GM06990 (cell line): ENCODE data around the gene PRND.
"Not testable (repeated sequence)": the region's sequence is repeated elsewhere in the genome, so short reads cannot be mapped to it uniquely, and the experiment has no call there.

Experiments
- DNase-seq: peaks from one replicate; pipeline ENCODE4 v3.0.0-alpha.2; 2011; ENCODE audit not compliant: insufficient read length; ENCODE audit errors: extremely low read depth
- H3K27me3 ChIP-seq: replicated peaks from 2 replicates; pipeline ENCODE4 v1.6.0; 2011; ENCODE audit warnings: low read length; ENCODE audit not compliant: control insufficient read depth, insufficient read depth
- H3K36me3 ChIP-seq: 2 replicates; pipeline ENCODE4 v1.5.1; 2011; ENCODE audit warnings: low read length; ENCODE audit not compliant: control insufficient read depth, insufficient read depth
- H3K4me3 ChIP-seq: replicated peaks from 2 replicates; pipeline ENCODE4 v1.5.1; 2011; ENCODE audit warnings: low read depth, mild to moderate bottlenecking, control low read depth, low read length
- CTCF ChIP-seq: IDR thresholded peaks from 2 replicates; pipeline ENCODE4 v1.5.1; 2011; ENCODE audit warnings: low read length, control low read depth, mild to moderate bottlenecking, inconsistent platforms; ENCODE audit not compliant: insufficient read depth, poor library complexity, severe bottlenecking

Gene PRND

GRCh38 chr20:4748847-4749246, 27.1 kb downstream of the PRND start:
- Histone ChIP-seq H3K27me3 (no peaks in the 10 kb centered on the region; the same call in 1 of the 2 replicates), H3K4me3 (no peak overlapping the region), H3K36me3 (no peaks in the 10 kb centered on the region)
- no peak for DNase-seq
- TF ChIP-seq CTCF = no peak

- no peaks in the 10 kb centered on the region for H3K36me3 ChIP-seq
- H3K27me3 ChIP-seq = no peaks in the 10 kb centered on the region; the same call in 1 of the 2 replicates
- no peak for DNase-seq
- H3K4me3 ChIP-seq = no peak overlapping the region
- no peak for TF ChIP-seq CTCF
These were observed 27.6 kb downstream of the PRND start for GRCh38 chr20:4749326-4749725.

GRCh38 chr20:4750381-4750780, 28.7 kb downstream of the PRND start:
- Histone ChIP-seq H3K36me3 (no peaks in the 10 kb centered on the region), H3K27me3 (no peaks in the 10 kb centered on the region; the same call in 1 of the 2 replicates), H3K4me3 (no peak overlapping the region)
- TF ChIP-seq CTCF = no peak
- DNase-seq = no peak

GRCh38 chr20:4759100-4759884, 37.6 kb downstream of the PRND start:
- not testable (repeated sequence) for H3K4me3 ChIP-seq, H3K36me3 ChIP-seq, DNase-seq, H3K27me3 ChIP-seq
- peak; percentile 68 for TF ChIP-seq CTCF

- no peak for DNase-seq
These were observed 41.6 kb downstream of the PRND start for GRCh38 chr20:4763261-4763660.

More at GRCh38 chr20:4763261-4763660, 41.6 kb downstream of the PRND start:
- TF ChIP-seq CTCF = no peak
- Histone ChIP-seq H3K4me3 (no peak overlapping the region), H3K36me3 (no peaks in the 10 kb centered on the region), H3K27me3 (no peaks in the 10 kb centered on the region; the same call in 1 of the 2 replicates)
